Dendritic cell treated with granulocyte-macrophage colony-stimulating factor and Interleukin-4, amounts not matched to agents 40 ng/mL and 50 ng/mL, for 4 days (primary cell): Measurements from ENCODE around the gene ARHGAP20.

Experiments
- H3K27ac Mint-ChIP-seq: one replicate; pipeline ENCODE4 v1.8.0; 2022; ENCODE audit warnings: mild to moderate bottlenecking, mixed read lengths
- H3K27me3 Mint-ChIP-seq: one replicate; pipeline ENCODE4 v1.8.0; 2022; ENCODE audit warnings: mild to moderate bottlenecking, mixed read lengths
- H3K36me3 Mint-ChIP-seq: one replicate; pipeline ENCODE4 v1.8.0; 2022; ENCODE audit warnings: low read depth, mixed read lengths
- H3K4me1 Mint-ChIP-seq: one replicate; pipeline ENCODE4 v1.8.0; 2022; ENCODE audit warnings: low read depth, mixed read lengths
- H3K4me3 Mint-ChIP-seq: one replicate; pipeline ENCODE4 v1.8.0; 2022; ENCODE audit warnings: mild to moderate bottlenecking, moderate library complexity, mixed read lengths
- H3K9me3 Mint-ChIP-seq: one replicate; pipeline ENCODE4 v1.8.0; 2022; ENCODE audit warnings: mixed read lengths
- intact Hi-C: fragments of 100-400 bp; cut with micrococcal nuclease; formaldehyde crosslinking; loops from one replicate; pipeline ENCODE4 v1.15.0; 2022

Gene ARHGAP20

DNA sequence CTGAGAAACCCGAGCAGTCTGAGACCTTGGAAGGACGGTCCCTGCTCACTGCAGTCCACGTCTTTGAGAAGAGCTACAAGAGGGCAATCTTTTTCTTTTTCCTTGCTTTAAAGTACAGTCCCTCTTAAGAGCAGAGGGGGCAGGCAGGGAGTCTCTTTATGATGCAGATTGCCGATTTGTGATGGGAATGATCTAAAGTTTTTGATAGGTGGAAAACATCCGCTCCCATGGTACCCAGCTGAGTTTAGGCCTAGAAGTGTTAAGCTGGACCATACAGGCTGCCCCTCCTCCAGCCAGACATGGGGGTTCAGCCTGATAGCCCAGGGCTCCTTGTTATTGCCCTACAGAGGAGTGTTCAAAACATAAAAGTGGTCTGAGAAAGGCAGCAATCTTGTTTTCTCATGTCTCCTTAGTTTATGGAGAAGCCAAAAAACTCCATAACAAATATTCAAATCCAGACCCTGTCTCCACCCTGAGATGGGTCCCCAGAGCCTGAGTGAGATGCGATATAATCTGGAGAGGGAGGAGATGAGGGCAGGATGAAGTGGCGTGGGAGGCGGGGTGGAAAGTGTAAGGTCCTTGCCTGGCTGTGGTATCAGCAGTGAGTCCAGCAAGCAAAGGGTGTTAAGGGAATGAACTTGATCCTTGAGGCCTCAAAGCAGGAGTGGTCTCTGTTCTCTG lies 147.4 kb downstream of the ARHGAP20 start:
- no peaks in the 10 kb centered on the region for H3K36me3 Mint-ChIP-seq
- H3K4me3 Mint-ChIP-seq, result no peak overlapping the region
- H3K4me1 Mint-ChIP-seq, result peaks cover 6% of the 10 kb centered on the region
- H3K27me3 Mint-ChIP-seq, result peaks cover 2% of the 10 kb centered on the region
- H3K9me3 Mint-ChIP-seq, result no peaks in the 10 kb centered on the region
- intact Hi-C loops, result no loop called here
- no peak overlapping the region for H3K27ac Mint-ChIP-seq

- H3K27ac Mint-ChIP-seq, result no peak overlapping the region
- no peaks in the 10 kb centered on the region for H3K36me3 Mint-ChIP-seq
- H3K4me3 Mint-ChIP-seq, result no peak overlapping the region
- H3K27me3 Mint-ChIP-seq, result no peaks in the 10 kb centered on the region
- H3K4me1 Mint-ChIP-seq, result no peaks in the 10 kb centered on the region
- intact Hi-C loops, result no loop called here
- peaks cover 10% of the 10 kb centered on the region for H3K9me3 Mint-ChIP-seq
Observed at GRCh38 chr11:110544779-110545178, 167.5 kb downstream of the ARHGAP20 start.

- Mint-ChIP-seq H3K9me3 (peaks cover under 1% of the 10 kb centered on the region), H3K36me3 (no peaks in the 10 kb centered on the region), H3K4me1 (no peaks in the 10 kb centered on the region), H3K27me3 (no peaks in the 10 kb centered on the region), H3K4me3 (no peak overlapping the region), H3K27ac (no peak overlapping the region)
- intact Hi-C loops, result no loop called here
Observed at GRCh38 chr11:110538154-110538553, 174.1 kb downstream of the ARHGAP20 start.

DNA sequence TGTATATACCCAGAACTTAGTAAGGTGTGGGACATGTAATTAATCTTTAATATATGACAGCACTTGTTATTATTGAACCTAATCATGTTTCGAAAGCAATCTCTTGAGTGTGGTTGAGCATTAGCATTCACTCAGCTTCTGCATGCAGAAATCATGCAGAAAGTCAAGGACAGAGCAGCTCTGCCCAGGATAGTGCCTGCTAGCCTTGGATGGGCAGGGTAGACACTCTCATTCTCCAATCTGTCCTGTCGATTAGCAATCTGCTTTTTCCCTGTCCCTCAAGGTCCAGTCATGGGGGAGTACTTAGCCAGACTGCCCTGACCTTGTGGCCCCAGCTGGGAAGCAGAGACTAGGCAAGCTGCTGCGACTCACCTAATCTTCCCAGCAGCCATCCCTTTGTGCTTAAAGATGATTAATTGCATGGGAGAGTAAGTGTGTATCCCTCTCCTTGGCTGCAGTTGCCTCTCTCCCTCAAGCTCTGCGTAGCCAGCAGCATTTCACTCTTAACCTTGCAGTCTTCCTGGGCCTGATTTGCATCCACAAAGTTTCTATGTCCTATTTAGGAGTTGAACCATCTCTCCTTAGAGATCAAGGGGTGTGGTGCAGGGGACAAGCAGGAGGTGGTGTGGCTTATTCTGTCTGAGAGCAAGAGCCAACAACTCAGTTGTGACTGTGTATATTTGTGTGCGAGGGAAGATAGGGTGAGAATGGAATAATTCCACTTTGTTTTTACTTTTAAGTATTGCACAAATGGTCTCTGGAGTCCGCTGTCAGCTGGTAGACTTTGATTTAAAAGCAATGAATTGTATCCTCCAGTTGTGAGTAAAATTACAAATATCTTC lies 181.1 kb downstream of the ARHGAP20 start:
- Mint-ChIP-seq H3K4me1 (no peaks in the 10 kb centered on the region), H3K9me3 (peaks cover 14% of the 10 kb centered on the region), H3K27me3 (no peaks in the 10 kb centered on the region), H3K4me3 (no peak overlapping the region), H3K36me3 (no peaks in the 10 kb centered on the region), H3K27ac (no peak overlapping the region)
- intact Hi-C loops, result no loop called here

DNA sequence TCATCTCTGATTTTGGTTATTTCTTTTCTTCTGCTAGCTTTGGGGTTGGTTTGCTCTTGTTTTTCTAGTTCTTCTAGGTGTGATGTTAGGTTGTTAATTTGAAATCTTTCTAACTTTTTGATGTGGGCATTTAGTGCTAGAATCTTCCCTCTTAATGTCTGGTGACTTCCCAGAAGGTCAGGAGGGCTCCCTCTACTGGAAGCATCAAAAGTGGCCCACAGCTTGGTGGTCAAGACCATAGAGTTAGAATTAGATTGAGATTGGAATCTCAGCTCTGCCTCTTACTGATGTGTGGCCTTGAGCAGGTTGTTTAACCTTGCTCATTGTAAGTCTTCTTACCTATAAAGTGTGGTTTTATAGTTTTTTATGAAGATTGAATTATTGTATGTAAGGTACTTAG lies 183.2 kb downstream of the ARHGAP20 start:
- no peak overlapping the region for H3K4me3 Mint-ChIP-seq
- intact Hi-C loops, result loop anchor here (1.0 to 10.0 kb wide), 2 partner anchors 66 to 706 kb away; no protein-coding TSS in a partner anchor

DNA sequence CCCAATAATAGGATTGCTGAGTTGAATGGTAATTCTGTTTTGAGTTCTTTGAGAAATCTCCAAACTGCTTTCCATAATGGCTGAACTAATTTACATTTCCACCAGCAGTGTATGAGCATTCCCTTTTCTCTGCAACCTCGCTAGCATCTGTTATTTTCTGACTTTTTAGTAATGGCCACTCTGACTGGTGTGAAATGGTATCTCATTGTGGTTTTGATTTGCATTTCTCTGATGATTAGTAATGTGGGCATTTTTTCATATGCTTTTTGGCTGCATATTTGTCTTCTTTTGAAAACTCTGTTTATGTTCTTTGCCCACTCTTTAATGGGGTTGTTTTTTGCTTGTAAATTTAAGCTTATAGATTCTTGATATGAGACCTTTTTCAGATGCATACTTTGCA lies 185.1 kb downstream of the ARHGAP20 start:
- intact Hi-C loops, result loop anchor here (10.0 kb wide), 1 partner anchor 708 kb away; no protein-coding TSS in a partner anchor

More for the DNA sequence above, 183.2 kb downstream of the ARHGAP20 start:
- Mint-ChIP-seq H3K36me3 (no peaks in the 10 kb centered on the region), H3K9me3 (peaks cover 14% of the 10 kb centered on the region), H3K27ac (no peak overlapping the region), H3K27me3 (no peaks in the 10 kb centered on the region), H3K4me1 (no peaks in the 10 kb centered on the region)

More for the DNA sequence above, 185.1 kb downstream of the ARHGAP20 start:
- no peaks in the 10 kb centered on the region for H3K4me1 Mint-ChIP-seq
- no peak overlapping the region for H3K27ac Mint-ChIP-seq
- no peaks in the 10 kb centered on the region for H3K36me3 Mint-ChIP-seq
- H3K27me3 Mint-ChIP-seq, result no peaks in the 10 kb centered on the region
- H3K4me3 Mint-ChIP-seq, result no peak overlapping the region
- H3K9me3 Mint-ChIP-seq, result peaks cover 30% of the 10 kb centered on the region
